Esophagus mucosa (tissue), 1 donor: ENCODE results near the gene MBOAT2. TPM values are rescaled to one million over a fixed set of nuclear protein-coding genes. Genes with fewer than 3 reads are reported as not detected.
A peak's percentile ranks its signal among the peaks of the same experiment; 100 is the strongest.

Source experiments
- ATAC-seq: fragments of 200-7000 bp; cut with Tn5 transposase; one replicate; pipeline ENCODE4 v1.9.1; 2020
- total RNA-seq: library from RNA; stranded (reverse); gene quantifications from one replicate; pipeline ENCODE4 v1.2.4, GENCODE V29; 2023
- donor health status: DM: yes; HTN: yes; CAD: no.

MBOAT2 gene
- total RNA-seq, 1 donor from 2014 or later: 108 TPM

DNA sequence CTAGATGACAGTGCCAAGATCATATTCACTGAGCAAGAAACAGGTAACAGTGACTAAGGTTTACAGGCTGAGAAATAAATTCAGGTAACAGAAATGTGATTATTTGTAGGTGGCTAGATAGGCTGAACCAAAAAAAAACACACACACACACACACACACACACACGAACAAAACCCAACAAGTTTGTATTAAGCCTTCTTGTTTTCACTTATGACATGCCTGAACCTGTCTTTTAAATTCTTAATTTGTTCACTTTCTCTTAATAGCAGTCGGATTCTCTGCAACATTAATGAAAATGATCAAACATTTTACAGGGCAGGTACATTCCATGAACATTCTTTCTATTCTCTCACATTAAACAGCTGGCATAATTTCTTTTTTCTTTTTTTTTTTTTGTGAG is 147.3 kb downstream of the MBOAT2 start:
- peak; percentile 23 for ATAC-seq

DNA sequence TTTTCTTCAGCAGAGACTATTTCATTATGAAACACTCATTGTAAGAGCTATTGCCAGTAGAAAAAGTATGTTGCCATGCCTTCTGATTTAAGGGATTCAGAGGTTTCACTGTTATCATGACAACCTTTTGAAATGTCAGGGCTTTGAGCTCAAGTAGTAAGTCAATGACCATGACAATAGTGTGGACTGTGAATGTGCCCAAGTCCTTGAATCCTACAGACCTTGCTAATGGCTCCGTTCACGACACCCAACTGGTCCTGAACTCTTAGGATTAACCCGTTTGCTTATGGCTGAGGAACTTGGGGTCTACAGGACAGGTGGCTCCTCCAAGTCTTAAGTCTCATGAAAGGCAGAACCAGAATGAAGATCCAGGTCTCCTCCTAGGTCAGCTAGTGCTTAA is 148.5 kb downstream of the MBOAT2 start:
- no peak for ATAC-seq

DNA sequence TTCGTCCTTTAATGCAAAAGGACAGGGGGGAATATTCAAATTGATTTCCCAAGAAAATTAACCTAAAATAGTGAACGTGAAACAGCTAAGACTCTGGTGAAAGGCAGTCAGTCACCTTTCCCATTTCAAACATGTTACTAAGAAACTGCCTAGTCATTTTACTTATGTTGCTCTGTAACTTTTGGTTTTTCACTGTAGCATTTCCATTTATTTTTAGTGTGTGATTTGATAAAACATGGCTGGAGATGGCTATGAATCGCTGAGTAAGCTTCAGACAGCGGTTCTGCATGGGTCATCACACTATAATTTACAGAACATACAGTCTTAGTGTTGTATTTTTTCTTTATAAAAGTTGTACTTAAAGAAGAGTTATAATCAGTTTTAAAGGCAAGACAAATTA is 150.1 kb downstream of the MBOAT2 start:
- no peak for ATAC-seq

DNA sequence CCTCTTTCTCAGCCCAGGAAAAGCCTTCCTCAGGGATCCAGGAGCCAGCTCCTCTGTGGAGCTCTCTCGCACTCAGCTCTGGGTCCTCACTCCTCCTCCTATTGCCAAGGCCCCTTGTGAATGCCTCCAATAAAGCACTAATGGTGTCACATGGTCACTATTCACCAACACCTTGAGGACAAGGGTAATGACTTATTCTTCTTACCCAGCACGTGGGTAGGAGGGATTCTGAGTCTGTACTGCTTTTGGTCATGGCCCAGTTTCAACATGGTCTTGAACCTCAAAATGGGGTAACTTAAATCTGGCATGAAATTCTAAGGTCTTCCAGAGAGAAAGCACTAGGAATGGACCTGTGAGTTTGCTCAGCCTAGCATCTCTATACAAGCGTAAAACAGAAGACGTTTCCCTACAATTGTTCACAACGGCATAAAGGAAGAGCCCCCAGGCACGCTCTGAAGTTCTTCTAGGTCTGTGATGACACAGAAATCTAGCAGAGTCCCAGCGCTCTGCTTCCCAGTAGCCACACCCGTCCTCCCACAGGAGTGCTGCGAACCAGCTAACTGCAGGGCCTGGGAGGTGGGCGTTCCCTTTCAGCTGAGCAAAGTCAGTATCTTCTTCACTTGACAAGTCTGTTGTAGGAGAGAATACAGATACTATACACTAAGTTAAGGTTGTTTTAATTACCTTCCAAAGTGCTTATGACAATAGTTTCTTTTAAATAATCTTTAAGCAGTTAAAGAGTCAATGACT is 151.5 kb downstream of the MBOAT2 start:
- ATAC-seq: peak; percentile 65

DNA sequence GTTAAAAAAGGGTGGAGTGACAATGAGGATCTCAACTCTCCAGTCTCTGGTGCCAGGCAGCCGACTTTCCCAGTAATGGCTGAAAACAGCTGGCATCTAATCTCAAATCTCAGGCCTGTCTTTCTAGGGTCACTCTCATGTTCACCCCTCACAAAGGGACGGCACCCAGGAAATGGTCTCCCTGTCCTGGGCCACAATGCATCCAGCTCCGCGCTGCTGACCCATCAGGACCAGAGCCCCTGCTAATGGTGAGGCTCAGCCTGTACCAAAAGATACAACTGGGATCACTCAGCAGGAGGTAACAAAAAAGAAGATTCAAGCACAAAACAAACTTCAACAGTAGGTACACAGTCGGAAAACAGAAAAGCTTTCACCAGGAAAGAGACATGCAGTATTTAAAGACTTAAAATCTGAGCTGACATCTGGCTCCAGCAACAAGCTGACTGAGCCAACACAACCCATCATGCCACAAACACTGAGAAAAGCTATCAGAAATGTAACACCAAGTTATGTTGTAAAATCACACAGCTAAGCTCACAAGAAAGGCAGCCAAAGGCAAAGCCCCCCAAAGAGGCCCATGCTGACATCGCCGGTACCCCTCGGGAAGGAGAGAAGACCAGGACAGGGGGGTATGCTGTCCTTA is 152.5 kb downstream of the MBOAT2 start:
- no peak for ATAC-seq

DNA sequence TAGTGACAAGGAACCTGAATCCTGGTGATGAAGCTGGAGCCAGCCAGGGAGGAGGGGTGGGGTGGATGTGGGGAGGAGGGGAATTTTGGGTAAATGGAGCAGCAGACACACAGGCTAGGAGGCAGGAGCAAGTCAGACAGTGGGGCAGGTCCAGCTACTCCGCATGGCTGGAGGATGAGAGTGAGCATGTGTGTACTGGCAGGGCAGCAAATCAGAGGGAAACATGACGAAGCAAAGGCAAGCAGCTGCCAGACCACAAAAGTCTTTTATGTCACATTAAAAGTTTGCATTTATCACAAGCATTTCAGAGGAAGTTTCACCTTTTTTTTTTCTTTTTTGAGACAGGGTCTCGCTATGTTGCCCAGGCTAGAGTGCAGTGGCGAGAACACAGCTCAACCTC is 154.2 kb downstream of the MBOAT2 start:
- ATAC-seq: peak; percentile 71

DNA sequence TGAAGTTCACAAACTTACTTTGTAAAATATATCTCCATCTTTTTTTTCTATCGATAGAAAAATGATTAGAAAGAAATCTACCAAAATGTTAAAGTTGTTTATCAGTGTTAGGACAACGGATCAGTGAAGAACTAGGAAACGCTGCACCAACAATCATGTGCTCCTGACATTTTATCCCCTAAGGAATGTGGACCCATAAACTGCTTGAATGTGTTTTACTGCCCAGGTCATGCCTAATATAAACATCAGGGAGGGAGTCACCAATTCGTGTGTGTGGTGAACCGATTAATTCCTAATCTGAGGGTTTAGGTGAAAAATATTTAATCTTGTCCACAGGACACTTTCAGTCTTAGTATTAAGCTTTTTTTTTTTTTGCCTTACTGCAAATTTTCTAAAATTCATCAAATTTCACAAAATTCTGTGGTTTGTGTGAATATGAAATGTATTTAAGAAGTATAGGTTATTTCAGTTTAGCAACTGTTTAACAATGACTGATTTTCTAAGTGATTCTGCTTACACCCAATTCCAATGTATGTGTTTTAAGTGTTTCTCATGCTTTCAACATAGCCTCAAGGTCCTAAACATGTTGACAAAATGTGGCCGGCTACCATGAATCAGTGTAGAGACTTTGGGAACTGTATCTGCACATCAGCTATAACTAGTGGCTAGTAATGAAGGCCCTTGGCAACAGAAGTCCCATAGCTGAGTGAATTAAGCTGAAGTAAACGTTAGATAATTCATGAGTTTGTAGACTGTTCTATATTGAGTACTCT is 155.0 kb downstream of the MBOAT2 start:
- no peak for ATAC-seq

DNA sequence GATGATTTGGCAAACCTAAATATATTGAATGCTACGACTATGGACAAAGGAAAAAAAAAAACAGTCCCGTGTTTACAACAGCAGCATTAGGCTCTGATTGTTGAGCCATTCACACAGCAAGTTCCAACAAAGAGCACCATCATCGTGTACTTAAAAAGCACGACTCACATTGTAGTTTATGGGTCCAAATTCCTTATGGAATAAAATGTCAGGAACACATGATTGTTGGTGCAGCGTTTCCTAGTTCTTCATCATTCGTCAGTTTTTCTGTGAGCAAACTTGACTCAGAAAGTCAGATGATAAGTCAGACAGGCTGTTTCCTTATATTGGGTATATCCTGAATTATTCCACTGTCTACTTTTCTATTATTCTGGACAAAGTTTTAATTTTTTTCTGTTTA is 156.1 kb downstream of the MBOAT2 start:
- no peak for ATAC-seq

DNA sequence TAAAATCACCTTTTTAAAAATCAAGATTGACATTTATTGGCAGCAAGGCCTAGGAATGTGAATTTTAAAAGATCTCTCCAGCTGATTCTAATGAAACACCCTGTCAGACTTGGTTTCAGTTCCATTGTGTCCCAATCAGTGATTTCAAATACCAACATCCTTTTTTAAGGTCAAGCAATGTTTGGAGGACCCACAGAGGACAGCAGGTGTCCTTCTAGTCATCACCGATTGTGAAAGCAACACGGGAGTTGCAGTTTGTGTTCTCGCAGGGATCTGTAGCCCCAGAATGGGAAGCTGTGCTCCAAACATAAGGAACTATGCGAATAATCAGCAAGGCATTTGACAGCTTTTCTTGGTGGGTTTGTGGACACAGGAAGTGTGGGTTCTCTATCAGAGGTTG is 161.6 kb downstream of the MBOAT2 start:
- no peak for ATAC-seq

DNA sequence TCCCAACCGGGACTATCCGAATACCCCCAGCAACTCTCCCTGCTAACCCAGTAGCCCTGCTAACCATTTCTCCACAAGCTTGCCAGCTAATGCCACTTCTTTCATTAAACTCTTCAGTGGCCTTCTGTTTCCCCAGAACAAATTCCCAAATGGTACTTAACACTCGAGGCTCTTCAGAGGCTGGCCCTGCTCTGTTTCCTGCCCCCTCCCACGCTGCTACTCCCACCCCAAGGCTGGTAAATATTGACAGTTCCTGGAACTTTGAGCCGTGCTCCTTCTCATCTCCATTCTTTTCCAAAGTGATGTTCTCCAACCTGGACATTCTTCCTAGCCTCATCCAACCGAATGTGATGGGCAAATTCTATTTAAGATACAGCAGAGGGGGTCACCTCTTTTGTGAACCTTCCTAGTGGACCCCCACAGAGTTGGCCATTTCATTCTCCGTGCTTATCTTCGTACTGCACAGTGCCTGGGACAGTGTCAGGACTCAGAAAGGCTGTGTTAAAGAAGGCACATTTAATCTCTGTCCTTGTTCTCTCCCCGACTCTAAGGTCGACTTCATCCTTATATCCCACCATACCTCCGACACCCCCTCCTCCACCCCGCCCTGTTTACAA is 162.9 kb downstream of the MBOAT2 start:
- no peak for ATAC-seq

DNA sequence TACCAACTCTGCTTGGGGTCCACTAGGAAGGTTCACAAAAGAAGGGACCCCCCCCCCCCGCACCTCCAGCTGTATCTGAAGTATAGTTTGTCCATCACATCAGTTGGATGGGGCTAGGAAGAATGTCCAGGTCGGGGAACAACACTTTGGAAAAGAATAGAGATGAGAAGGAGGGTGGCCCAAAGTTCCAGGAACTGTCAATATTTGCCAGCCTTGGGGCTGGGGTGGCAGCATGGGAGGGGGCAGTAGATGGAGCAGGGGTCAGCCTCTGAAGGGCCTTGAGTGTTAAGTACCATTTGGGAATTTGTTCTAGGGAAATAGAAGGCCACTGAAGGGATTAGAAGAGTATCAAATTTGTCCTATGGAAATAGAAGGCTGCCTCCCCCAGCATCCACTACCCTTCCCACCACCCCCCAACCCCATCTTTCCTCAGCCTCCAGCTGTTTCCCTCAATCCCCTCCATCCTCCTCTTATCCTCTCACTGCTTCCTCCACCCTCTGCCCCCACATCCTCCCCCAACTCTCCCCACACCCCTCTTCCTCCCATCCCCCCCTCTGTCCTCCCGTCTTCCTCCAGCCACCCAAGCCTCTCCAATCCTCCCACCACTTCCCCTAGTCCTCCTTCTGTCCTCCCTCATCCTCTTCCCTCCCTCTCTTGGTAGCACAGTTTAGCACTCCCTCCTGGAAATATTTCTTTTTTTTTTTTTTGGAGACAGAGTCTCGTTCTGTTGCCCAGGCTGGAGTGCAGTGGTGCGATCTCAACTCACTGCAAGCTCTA is 164.1 kb downstream of the MBOAT2 start:
- ATAC-seq: no peak

DNA sequence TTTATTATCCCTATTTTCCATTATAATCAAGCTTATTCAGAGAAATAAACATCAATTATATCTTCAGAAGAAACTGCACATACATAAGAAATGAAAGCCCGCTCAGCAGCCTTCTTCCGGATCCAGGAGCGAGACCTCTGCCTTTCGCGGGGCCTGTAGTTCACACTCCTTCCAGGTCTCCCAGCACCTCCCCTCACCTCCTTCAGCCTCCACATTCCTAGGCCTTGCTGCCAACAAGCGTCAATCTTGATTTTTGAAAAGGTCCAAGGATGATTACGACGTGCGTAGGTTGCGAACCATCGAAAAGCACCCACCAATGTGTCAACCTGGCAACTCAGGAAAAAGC is 165.7 kb downstream of the MBOAT2 start:
- ATAC-seq: peak; percentile 11

DNA sequence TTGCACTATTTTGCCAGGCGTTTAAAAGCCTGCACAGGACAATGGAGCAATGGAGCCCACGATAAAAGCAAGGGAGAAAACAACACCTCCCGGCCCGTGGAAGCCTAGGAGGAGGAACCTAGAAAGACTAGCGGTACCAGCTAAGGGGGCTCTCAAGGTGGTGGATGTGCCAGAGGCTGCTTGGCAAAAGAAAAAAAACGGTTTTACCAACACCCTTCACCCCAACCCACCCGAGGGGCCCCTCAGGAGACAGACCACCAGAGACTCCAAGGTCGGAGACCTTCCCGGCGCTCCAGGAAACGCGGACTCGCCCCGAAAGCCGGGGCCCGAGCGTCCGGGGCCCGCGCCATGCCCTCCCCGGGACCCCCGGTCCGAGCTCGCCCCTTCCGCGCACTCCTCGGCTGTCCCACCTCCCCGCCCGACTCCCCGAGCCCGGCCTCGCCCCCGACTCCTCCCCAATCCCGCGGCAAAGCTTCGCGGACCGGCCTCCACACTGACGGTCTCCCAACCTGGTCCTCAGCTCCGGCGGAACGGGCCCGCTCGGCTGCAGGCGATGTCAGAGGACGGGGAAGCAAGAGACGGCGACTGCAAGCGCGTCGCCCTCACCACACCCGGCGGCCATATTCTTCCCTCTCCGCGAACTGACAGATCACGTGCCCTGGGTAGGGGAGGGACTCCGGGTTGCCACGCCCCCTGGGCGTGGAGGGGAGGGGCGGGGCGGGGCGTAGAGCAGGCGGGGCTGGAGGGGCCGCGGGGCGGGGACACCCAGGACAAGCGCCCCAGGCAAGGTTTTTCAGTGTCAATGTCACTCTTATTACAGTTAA is 166.3 kb downstream of the MBOAT2 start, which contains the start of gene KIDINS220:
Gene KIDINS220 (minus strand): TSS at position 643 of the 824 bp plus-strand sequence. CDS start 10,520 bp downstream, outside the sequence.
- peak; percentile 95 for ATAC-seq

DNA sequence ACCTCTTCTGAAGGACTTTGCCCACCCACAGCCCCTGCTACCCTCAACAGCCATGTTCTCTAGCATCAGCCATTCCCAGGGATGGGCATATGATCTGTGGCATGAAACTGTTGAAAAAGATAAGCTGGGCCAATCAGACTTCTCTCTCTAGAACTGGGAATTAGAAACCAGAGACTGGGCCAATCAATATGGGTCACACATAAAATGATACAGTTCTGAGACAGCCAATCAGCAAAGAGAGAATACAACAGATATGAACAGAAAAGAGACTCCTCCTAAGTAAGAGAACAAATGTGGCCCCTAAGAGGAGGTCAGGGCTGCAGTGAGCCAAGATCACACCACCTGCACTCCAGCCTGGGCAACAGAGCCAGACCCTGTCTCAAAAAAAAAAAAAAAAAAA is 168.2 kb downstream of the MBOAT2 start:
- no peak for ATAC-seq

DNA sequence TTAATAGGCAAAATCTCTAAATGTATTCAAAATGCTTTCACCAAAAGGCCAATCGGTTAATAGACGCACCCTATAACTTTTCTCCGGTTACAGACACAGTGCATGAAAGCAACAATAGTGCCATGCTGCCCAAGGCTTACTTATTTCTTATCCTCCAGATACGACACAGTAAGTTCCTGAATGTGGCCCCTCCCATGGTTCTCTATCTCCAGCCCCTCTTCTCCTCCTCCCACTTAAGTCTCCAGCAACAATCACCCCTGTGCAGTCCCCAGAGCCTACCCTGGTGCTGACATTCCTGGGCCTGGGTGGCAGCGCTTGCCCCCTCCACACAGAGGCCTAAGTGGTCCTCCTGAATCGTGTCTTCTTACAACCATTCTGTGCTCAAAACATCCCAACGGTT is 169.6 kb downstream of the MBOAT2 start:
- ATAC-seq: no peak

DNA sequence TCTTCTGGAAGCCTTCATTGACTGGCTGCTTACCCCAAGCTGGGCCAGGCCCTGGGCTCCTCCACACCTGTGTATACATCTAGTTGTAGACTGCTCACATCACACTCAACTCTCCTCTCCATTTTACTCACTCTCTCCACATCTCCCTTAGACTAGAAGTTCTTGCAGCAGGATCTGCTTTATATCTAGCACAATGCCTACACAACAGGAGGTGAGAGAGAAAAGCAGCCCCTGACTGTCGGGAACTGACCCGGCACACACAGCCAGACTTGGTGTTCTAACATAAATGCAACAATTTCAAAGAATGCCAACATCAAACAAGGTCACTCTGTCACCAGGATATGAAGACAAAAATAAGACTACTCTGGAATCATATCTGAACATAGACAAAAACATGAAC is 172.0 kb downstream of the MBOAT2 start:
- no peak for ATAC-seq

DNA sequence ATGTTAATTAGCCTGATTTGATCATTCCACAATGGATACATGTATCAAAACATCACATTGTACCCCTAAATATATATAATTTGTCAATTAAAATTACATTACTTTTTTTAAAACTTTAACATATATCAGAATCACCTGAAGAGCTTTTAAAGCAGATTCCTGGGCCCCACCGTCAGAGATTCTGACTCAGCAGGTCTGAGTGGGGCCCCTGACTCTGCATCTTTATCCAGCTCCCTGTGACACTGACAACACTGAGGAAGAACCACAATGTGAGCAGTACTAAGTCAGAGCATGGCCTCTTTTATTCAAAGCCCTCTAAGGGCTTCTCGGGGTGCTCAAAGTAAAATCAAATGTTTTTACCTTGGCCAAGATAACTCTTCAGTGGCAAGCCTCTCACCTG is 175.8 kb downstream of the MBOAT2 start:
- no peak for ATAC-seq

DNA sequence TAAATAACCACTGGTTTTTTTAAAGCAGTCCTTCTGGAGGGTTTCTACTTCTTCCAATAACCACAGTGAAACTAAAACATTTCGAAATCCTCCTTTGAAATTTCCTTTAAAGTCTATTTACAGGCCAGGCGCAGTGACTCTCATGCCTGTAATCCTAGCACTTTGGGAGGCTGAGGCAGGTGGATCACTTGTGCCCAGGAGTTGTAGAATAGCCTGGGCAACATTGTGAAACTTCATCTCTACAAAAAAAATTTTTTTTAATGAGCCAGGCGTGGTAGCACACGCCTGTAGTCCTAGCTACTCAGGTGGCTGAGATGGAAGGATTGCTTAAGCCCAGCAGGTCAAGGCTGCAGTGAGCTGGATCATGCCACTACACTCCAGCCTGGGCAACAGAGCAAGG is 181.3 kb downstream of the MBOAT2 start:
- peak; percentile 84 for ATAC-seq

DNA sequence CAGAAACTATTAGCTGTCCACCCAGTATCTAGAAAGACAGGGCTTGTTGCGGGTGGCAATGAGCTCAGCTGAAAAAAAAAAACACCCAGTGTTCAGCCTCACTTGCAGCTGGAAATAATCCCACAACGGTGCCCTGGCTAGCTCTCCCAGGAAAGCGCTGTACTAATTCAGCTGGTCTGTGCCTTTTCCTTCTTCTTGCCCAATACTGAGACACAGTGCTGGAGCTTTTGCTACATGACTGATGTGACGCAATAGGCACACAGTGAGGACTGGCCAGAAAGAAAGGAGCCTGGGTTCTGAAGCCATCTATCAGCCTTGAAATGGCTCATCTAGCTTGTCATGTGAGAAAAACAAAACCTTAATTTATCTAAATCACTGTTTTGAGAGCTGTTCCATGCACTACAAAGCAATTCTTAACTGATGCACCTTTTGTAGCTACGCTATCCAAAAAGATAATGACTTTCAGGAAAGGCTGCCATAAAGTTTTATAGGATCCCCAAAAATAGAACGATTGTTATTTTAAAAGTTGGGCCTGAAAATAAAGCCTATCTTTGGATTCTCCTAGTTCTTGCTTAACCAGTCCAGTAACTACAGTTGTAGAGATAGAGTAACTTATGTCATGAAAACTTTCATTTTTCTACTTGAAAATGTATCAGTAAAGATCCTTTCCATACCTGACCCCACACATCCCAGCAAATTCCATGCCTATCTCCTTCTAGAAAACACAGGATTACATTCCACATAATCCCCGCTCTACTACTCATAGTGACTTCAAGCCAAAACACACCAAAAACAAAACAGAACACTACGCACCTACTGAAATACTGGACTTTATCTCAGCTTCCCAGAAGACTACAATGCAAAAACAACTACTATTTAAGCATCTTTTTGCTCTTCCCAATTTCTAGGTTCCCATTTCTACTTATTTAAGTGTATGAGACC is 181.9 kb downstream of the MBOAT2 start:
- ATAC-seq: peak; percentile 90

DNA sequence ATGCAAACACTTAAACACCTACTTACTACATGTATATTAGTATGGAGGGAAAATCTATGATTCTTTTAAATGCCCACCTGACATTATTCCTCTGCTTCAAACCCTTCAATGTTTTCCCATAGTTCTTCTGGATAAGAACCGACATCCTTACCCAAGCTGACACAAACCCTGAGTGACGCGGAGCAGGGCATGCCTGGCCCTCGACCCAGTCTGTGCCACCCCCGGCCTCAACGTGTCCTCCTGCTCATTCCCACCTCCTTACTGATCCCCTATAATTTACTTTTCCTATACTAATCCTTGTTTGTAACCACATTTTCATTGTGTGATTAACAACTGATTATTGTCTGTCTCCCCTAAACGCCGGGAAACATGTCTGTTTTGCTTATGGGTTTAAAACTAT is 183.5 kb downstream of the MBOAT2 start:
- no peak for ATAC-seq
